Endothelial cell of umbilical vein (primary cell): ENCODE data around the gene MASP1. TPM values are rescaled to one million over a fixed set of nuclear protein-coding genes. Genes with fewer than 3 reads are reported as not detected.

ENCODE experiments used
- BruUV-seq: library from RNA; stranded (reverse); fragments of 400-500 nt; replicated peaks from 2 replicates; lab custom pipeline; 2021; lab: Mats Ljungman, UMichigan
- CTCF ChIA-PET: fragments of 300-600, 350-600 bp; sonication (Branson Sonifier 250); formaldehyde crosslinking; loops from one replicate; lab custom pipeline; 2021; ENCODE audit warnings: antibody characterized with exemption, inconsistent platforms; lab: Charles Lee
- POLR2A ChIA-PET: fragments of 300-600, 350-600 bp; sonication (Branson Sonifier 250); formaldehyde crosslinking; loops from one replicate; lab custom pipeline; 2021; ENCODE audit warnings: antibody characterized with exemption, inconsistent platforms; lab: Charles Lee
- DNase-seq: peaks from one replicate; pipeline ENCODE4 v3.0.0-alpha.2; 2011; ENCODE audit warnings: low read depth, low spot score
- FAIRE-seq: peaks from 2 replicates; lab custom pipeline; 2011; peaks lifted over from hg19 to GRCh38; lab: Jason Lieb, UNC
- H2AFZ ChIP-seq: 2 replicates; pipeline ENCODE4 v1.6.0; 2012; ENCODE audit warnings: low read depth, low read length, control low read depth, inconsistent platforms
- H3K27ac ChIP-seq: 2 replicates; pipeline ENCODE4 v1.5.1; 2011; ENCODE audit warnings: low read depth, mild to moderate bottlenecking, control low read depth, low read length, moderate library complexity; ENCODE audit not compliant: insufficient read depth
- H3K27me3 ChIP-seq, 2 experiments: 2 replicates each; pipeline versions ENCODE4 v1.6.0 to v1.6.1; 2011; ENCODE audit warnings: low read length in 2 of 2, mixed read lengths in 1 of 2; ENCODE audit not compliant: control insufficient read depth in 2 of 2, insufficient read depth in 2 of 2
- H3K36me3 ChIP-seq, 2 experiments: 2 replicates in 1 of 2; 3 replicates in 1 of 2; pipeline ENCODE4 v1.5.1; 2011; ENCODE audit warnings: low read length in 2 of 2, mild to moderate bottlenecking in 1 of 2, moderate library complexity in 1 of 2; ENCODE audit not compliant: control insufficient read depth in 2 of 2, insufficient read depth in 2 of 2; ENCODE audit errors: extremely low read depth in 1 of 2
- H3K4me1 ChIP-seq: 3 replicates; pipeline ENCODE4 v1.5.1; 2011; ENCODE audit warnings: mild to moderate bottlenecking, low read length; ENCODE audit not compliant: control insufficient read depth, insufficient read depth; ENCODE audit errors: extremely low read depth
- H3K4me2 ChIP-seq: 2 replicates; pipeline ENCODE4 v1.6.1; 2011; ENCODE audit warnings: low read length, control low read depth, mixed read lengths; ENCODE audit not compliant: insufficient read depth
- H3K4me3 ChIP-seq, 3 experiments: fragments of 200-600 bp in 1 of 3; sonication (generic), shearing (Covaris generic) in 1 of 3; replicated peaks in 1 of 3; 2 replicates each; pipeline ENCODE4 v1.5.1; 2011 to 2016; ENCODE audit warnings: control low read depth in 3 of 3, low read length in 3 of 3, mild to moderate bottlenecking in 2 of 3, inconsistent platforms in 1 of 3, low read depth in 1 of 3, moderate library complexity in 1 of 3; ENCODE audit not compliant: insufficient read depth in 1 of 3
- H3K79me2 ChIP-seq: 2 replicates; pipeline ENCODE4 v1.6.0; 2012; ENCODE audit warnings: low read length, inconsistent platforms; ENCODE audit not compliant: control insufficient read depth, insufficient read depth
- H3K9ac ChIP-seq: replicated peaks from 2 replicates; pipeline ENCODE3; 2011; ENCODE audit warnings: low read length, control low read depth; ENCODE audit not compliant: insufficient read depth; ENCODE audit errors: extremely low read depth
- H3K9me1 ChIP-seq: replicated peaks from 3 replicates; pipeline ENCODE4 v1.6.0; 2011; ENCODE audit warnings: mild to moderate bottlenecking, low read length; ENCODE audit not compliant: control insufficient read depth, insufficient read depth; ENCODE audit errors: extremely low read depth
- H3K9me3 ChIP-seq: replicated peaks from 2 replicates; pipeline ENCODE4 v1.5.1; 2012; ENCODE audit warnings: low read length, inconsistent platforms; ENCODE audit not compliant: control insufficient read depth, insufficient read depth
- H4K20me1 ChIP-seq: replicated peaks from 2 replicates; pipeline ENCODE3; 2011; ENCODE audit warnings: mild to moderate bottlenecking, low read length; ENCODE audit not compliant: control insufficient read depth, insufficient read depth; ENCODE audit errors: extremely low read depth
- EZH2 ChIP-seq: IDR thresholded peaks from 2 replicates; pipeline ENCODE4 v1.6.1; 2012; ENCODE audit warnings: borderline replicate concordance, low read depth, mild to moderate bottlenecking, moderate library complexity, low read length, inconsistent platforms; ENCODE audit not compliant: severe bottlenecking
- FOS ChIP-seq: IDR thresholded peaks from 2 replicates; pipeline ENCODE4 v1.6.1; 2011; ENCODE audit warnings: mild to moderate bottlenecking, low read length, moderate library complexity, borderline replicate concordance; ENCODE audit not compliant: insufficient read depth
- GATA2 ChIP-seq: IDR thresholded peaks from 2 replicates; pipeline ENCODE4 v1.7.0; 2011; ENCODE audit warnings: low read depth, mild to moderate bottlenecking, moderate library complexity, mixed read lengths, low read length; ENCODE audit not compliant: insufficient read length, insufficient read depth
- JUN ChIP-seq: IDR thresholded peaks from 2 replicates; pipeline ENCODE4 v1.6.1; 2011; ENCODE audit warnings: borderline replicate concordance, low read depth; ENCODE audit not compliant: insufficient read length, insufficient read depth
- MYC ChIP-seq: IDR thresholded peaks from one replicate; pipeline ENCODE4 v1.6.1; 2011; ENCODE audit warnings: mild to moderate bottlenecking, low read depth, low read length
- POLR2A ChIP-seq: IDR thresholded peaks from 2 replicates; pipeline ENCODE4 v1.6.1; 2012; ENCODE audit warnings: low read depth, mild to moderate bottlenecking, control low read depth, low read length
- POLR2AphosphoS5 ChIP-seq: IDR thresholded peaks from 2 replicates; pipeline ENCODE4 v1.6.1; 2012; ENCODE audit warnings: low read depth, mild to moderate bottlenecking, control low read depth, low read length, moderate library complexity; ENCODE audit not compliant: insufficient read depth
- dilution Hi-C: fragments of 300-500 bp; cut with MboI; formaldehyde crosslinking; loops from one replicate; pipeline ENCODE4 v1.15.0; 2019; ENCODE audit warnings: low sequenced_read_pairs; ENCODE audit not compliant: extremely low pct_ligation_motif_present
- intact Hi-C: fragments of 100-400 bp; cut with micrococcal nuclease; formaldehyde crosslinking; loops from one replicate; pipeline ENCODE4 v1.10.0; 2022
- polyA plus RNA-seq, 4 experiments: library from polyadenylated mRNA; depleted of rRNA in 3 of 4; stranded (reverse) in 3 of 4; unstranded in 1 of 4; fragments of >200 nt; gene quantifications; 2 replicates each; pipeline versions ENCODE4 v1.2.1 to v1.2.3, GENCODE V29; 2011 to 2012; ENCODE audit warnings: missing spikeins in 1 of 4
- total RNA-seq: library from RNA; stranded (reverse); gene quantifications from 2 replicates; pipeline ENCODE4 v1.2.3, GENCODE V29; 2021
- TF ChIP-seq, protein P1 (sequence below): IDR thresholded peaks from 2 replicates; pipeline ENCODE4 v1.6.1; 2011; ENCODE audit not compliant: insufficient read depth, insufficient read length
- TF ChIP-seq, protein P2 (sequence below), 2 donors: IDR thresholded peaks; 1 replicate in 1 of 2; 2 replicates in 1 of 2; pipeline ENCODE4 v1.5.1; 2011; ENCODE audit warnings: low read length in 2 of 2, mild to moderate bottlenecking in 2 of 2, moderate library complexity in 2 of 2, control low read depth in 1 of 2, inconsistent platforms in 1 of 2, low read depth in 1 of 2; ENCODE audit not compliant: insufficient read depth in 1 of 2; ENCODE audit errors: extremely low read depth in 1 of 2

The MASP1 gene
- total and polyA plus RNA-seq, 2 donors (not counting 3 experiments of a cell fraction or from before 2014, with no cell fraction given) = 0.31 to 0.50 TPM

DNA sequence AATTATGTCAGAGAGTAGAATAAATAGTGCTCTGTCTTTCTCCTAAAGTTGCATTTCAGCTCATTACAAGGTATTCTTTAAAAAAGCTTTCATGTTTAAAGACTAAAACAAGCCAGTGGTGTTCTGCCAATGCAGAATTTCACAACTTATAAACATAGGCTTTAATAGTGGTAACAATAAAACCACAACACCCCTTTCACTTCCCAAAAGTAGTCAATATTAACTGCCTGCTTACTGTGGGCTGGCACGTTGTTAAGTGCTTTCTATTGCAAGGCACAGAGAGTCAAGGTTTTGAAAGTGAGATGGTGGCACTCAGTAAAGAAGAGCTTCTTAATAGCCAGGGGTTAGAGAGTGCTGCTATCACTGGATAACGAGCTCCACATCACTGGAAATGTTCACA, 102.6 kb downstream of the MASP1 start:
- Histone ChIP-seq H3K27ac (no peak overlapping the region), H4K20me1 (no peaks in the 10 kb centered on the region), H3K9ac (no peak overlapping the region), H3K36me3 (no peaks in the 10 kb centered on the region), H2AFZ (no peak overlapping the region), H3K27me3 (peaks cover 0 to 5% of the 10 kb centered on the region in 2 experiments), H3K9me1 (no peaks in the 10 kb centered on the region), H3K4me3 (no peak overlapping the region), H3K79me2 (no peaks in the 10 kb centered on the region), H3K4me1 (no peaks in the 10 kb centered on the region), H3K9me3 (no peaks in the 10 kb centered on the region), H3K4me2 (no peak overlapping the region)
- intact Hi-C loops = no loop called here
- DNase-seq = no peak
- ChIA-PET POLR2A (no interaction called here), CTCF (no interaction called here)
- BruUV-seq = no TSS peak
- no peak for FAIRE-seq
- TF ChIP-seq, protein P1, sequence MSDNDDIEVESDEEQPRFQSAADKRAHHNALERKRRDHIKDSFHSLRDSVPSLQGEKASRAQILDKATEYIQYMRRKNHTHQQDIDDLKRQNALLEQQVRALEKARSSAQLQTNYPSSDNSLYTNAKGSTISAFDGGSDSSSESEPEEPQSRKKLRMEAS = no peak
- TF ChIP-seq POLR2AphosphoS5 (no peak), MYC (no peak)
- dilution Hi-C loops = no loop called here

DNA sequence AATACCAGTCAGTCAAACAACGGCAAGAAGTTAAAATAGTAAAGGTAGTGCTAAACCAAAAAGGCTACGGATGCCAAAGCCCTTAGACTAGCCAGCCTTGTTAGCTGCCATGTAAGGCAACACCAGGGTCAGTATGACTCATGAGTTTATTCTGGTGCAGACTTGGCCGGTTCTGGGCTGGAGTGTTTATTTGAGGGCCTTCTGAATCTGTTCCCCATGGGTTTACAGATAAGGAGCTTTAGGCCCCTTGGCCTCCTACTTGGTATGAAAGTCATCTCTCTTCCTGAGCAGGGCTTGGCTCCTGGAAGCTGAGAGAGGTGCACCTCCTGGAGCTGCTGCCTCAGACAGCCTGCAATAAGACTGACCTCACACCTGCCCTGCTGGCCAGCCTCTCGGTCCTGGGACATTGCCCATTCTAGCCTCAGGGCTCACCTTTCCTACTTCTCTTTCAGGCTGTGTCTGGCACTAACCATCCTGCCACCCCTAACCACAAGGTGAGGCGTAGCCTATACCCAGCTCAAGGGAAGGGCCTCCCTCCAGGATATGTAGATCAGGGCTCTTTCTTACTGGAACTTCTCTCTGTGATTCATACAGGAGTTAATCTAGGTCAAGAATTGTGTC, 104.6 kb downstream of the MASP1 start:
- no peak overlapping the region for H3K4me2 ChIP-seq
- intact Hi-C loops = no loop called here
- DNase-seq = no peak
- no peak overlapping the region for H3K4me3 ChIP-seq
- POLR2A ChIA-PET = no interaction called here
- no peaks in the 10 kb centered on the region for H3K36me3 ChIP-seq
- no peaks in the 10 kb centered on the region for H3K4me1 ChIP-seq
- CTCF ChIA-PET = interaction anchor here (1.3 kb wide), 1 partner anchor 22 kb away, joined by 5 read pairs; no protein-coding TSS in a partner anchor
- H4K20me1 ChIP-seq = no peaks in the 10 kb centered on the region
- H3K9me1 ChIP-seq = no peaks in the 10 kb centered on the region
- no peaks in the 10 kb centered on the region for H3K79me2 ChIP-seq
- no peak for TF ChIP-seq MYC
- no peak for TF ChIP-seq POLR2A
- TF ChIP-seq, protein P2, sequence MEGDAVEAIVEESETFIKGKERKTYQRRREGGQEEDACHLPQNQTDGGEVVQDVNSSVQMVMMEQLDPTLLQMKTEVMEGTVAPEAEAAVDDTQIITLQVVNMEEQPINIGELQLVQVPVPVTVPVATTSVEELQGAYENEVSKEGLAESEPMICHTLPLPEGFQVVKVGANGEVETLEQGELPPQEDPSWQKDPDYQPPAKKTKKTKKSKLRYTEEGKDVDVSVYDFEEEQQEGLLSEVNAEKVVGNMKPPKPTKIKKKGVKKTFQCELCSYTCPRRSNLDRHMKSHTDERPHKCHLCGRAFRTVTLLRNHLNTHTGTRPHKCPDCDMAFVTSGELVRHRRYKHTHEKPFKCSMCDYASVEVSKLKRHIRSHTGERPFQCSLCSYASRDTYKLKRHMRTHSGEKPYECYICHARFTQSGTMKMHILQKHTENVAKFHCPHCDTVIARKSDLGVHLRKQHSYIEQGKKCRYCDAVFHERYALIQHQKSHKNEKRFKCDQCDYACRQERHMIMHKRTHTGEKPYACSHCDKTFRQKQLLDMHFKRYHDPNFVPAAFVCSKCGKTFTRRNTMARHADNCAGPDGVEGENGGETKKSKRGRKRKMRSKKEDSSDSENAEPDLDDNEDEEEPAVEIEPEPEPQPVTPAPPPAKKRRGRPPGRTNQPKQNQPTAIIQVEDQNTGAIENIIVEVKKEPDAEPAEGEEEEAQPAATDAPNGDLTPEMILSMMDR (IDR thresholded peaks at IDR 0.05; ENCODE audit: extremely low read depth in 1 of 2, insufficient read depth in 1 of 2, low read depth in 1 of 2, low read length in 2 of 2) = no peak
- no peak for TF ChIP-seq JUN
- TF ChIP-seq EZH2 = no peak
- TF ChIP-seq GATA2 = no peak
- no peak for TF ChIP-seq FOS
- TF ChIP-seq, protein P1 = no peak
- TF ChIP-seq POLR2AphosphoS5 = no peak
- peaks cover 0 to 4% of the 10 kb centered on the region in 2 experiments for H3K27me3 ChIP-seq
- no TSS peak for BruUV-seq
- no peaks in the 10 kb centered on the region for H3K9me3 ChIP-seq
- H2AFZ ChIP-seq = no peak overlapping the region
- no peak overlapping the region for H3K9ac ChIP-seq
- no peak overlapping the region for H3K27ac ChIP-seq
- dilution Hi-C loops = no loop called here
- no peak for FAIRE-seq
